H1 (cell line): ENCODE results near the gene FSTL4. TPM values are rescaled to one million over a fixed set of nuclear protein-coding genes. Genes with fewer than 3 reads are reported as not detected.

Source experiments
- CTCF ChIP-seq, 3 experiments: IDR thresholded peaks; 1 replicate in 2 of 3; 2 replicates in 1 of 3; pipeline versions ENCODE4 v1.5.1 to v1.6.1; 2011; ENCODE audit warnings: low read length in 3 of 3, mild to moderate bottlenecking in 3 of 3, inconsistent platforms in 2 of 3, low read depth in 1 of 3, moderate library complexity in 1 of 3; ENCODE audit not compliant: insufficient read depth in 1 of 3; ENCODE audit errors: control extremely low read depth in 1 of 3
- EGR1 ChIP-seq: IDR thresholded peaks from 2 replicates; pipeline ENCODE4 v1.6.1; 2011; ENCODE audit warnings: low read depth, low read length, borderline replicate concordance
- polyA plus RNA-seq, 7 experiments: library from polyadenylated mRNA; depleted of rRNA in 3 of 7; stranded (reverse) in 5 of 7; unstranded in 2 of 7; fragments of >200 nt in 5 of 7; fragments of 200-250 nt in 2 of 7; gene quantifications; 1 replicate in 5 of 7; 2 replicates in 1 of 7; 4 replicates in 1 of 7; pipeline versions ENCODE4 v1.2.1 to v1.2.3, GENCODE V29; 2011 to 2013; ENCODE audit warnings: missing spikeins in 2 of 7, mixed read lengths in 2 of 7
- total RNA-seq: library from RNA; stranded (reverse); fragmentation: NEBNext Ultra II Directional; extraction: Animal tissue kit (Norgen Biotek cat#: 25700); gene quantifications from 2 replicates; pipeline ENCODE4 v1.2.1, GENCODE V29; 2021

The FSTL4 gene
- total and polyA plus RNA-seq, 2 of the 8 experiments (the other 6 are each of a cell fraction or from before 2014, with no cell fraction given): 3.1 to 4.1 TPM

GRCh38 chr5:133232435-133232834, 379.9 kb downstream of the FSTL4 start (continued):
- TF ChIP-seq CTCF (IDR thresholded peaks at IDR 0.05; ENCODE audit: control extremely low read depth in 1 of 3, insufficient read depth in 1 of 3, low read depth in 1 of 3, low read length in 3 of 3) (no peak), EGR1 (no peak)
